CD14-positive monocyte (primary cell): ENCODE data around the gene SERPINA9. TPM values are rescaled to one million over a fixed set of nuclear protein-coding genes. Genes with fewer than 3 reads are reported as not detected.
A peak's percentile ranks its signal among the peaks of the same experiment; 100 is the strongest.

Source experiments
- DNase-seq, 3 donors: peaks; one replicate each; pipeline ENCODE4 v3.0.0-alpha.2; 2011 to 2022
- H2AFZ ChIP-seq: 2 replicates; pipeline ENCODE4 v1.6.0; 2012; ENCODE audit warnings: mild to moderate bottlenecking, low read depth, low read length, inconsistent platforms; ENCODE audit not compliant: insufficient read depth, poor library complexity, severe bottlenecking
- H3K27ac ChIP-seq, 2 donors: 1 replicate in 1 of 2; 2 replicates in 1 of 2; pipeline ENCODE4 v1.5.1; 2012 to 2013; ENCODE audit warnings: low read length in 2 of 2, control low read depth in 1 of 2, inconsistent platforms in 1 of 2, low read depth in 1 of 2, mild to moderate bottlenecking in 1 of 2
- H3K27me3 ChIP-seq, 2 donors: one replicate each; pipeline versions ENCODE4 v1.6.0 to v1.6.1; 2011 to 2013; ENCODE audit warnings: low read length in 2 of 2; ENCODE audit not compliant: control insufficient read depth in 2 of 2, insufficient read depth in 2 of 2
- H3K36me3 ChIP-seq, 2 donors: replicated peaks in 1 of 2; 1 replicate in 1 of 2; 2 replicates in 1 of 2; pipeline versions ENCODE4 v1.5.1 to v1.6.1; 2012 to 2013; ENCODE audit warnings: low read length in 2 of 2, control low read depth in 1 of 2, inconsistent platforms in 1 of 2, mild to moderate bottlenecking in 1 of 2; ENCODE audit not compliant: insufficient read depth in 2 of 2, control insufficient read depth in 1 of 2
- H3K4me1 ChIP-seq, 2 donors: 1 replicate in 1 of 2; 2 replicates in 1 of 2; pipeline versions ENCODE4 v1.5.1 to v1.6.1; 2012 to 2013; ENCODE audit warnings: low read length in 2 of 2, control low read depth in 1 of 2, inconsistent platforms in 1 of 2, mild to moderate bottlenecking in 1 of 2, moderate library complexity in 1 of 2; ENCODE audit not compliant: insufficient read depth in 2 of 2, control insufficient read depth in 1 of 2
- H3K4me2 ChIP-seq: replicated peaks from 2 replicates; pipeline ENCODE3; 2012; ENCODE audit warnings: low read length, moderate library complexity, mild to moderate bottlenecking; ENCODE audit not compliant: poor library complexity, severe bottlenecking; ENCODE audit errors: extremely low read depth
- H3K4me3 ChIP-seq, 3 experiments: fragments of 200-600 bp in 1 of 3; sonication (generic) in 1 of 3; replicated peaks in 1 of 3; 1 replicate in 2 of 3; 2 replicates in 1 of 3; pipeline ENCODE4 v1.5.1; 2011 to 2013; ENCODE audit warnings: low read length in 3 of 3, mild to moderate bottlenecking in 3 of 3, control low read depth in 2 of 3, low read depth in 2 of 3, inconsistent platforms in 1 of 3, moderate library complexity in 1 of 3
- H3K79me2 ChIP-seq: 2 replicates; pipeline ENCODE4 v1.6.0; 2012; ENCODE audit warnings: mild to moderate bottlenecking, control low read depth, inconsistent platforms, low read length, moderate library complexity; ENCODE audit not compliant: insufficient read depth
- H3K9ac ChIP-seq: 2 replicates; pipeline ENCODE4 v1.6.0; 2017; ENCODE audit warnings: low read length, mild to moderate bottlenecking; ENCODE audit not compliant: insufficient read depth, poor library complexity, severe bottlenecking
- H3K9me3 ChIP-seq, 2 donors: replicated peaks in 1 of 2; 1 replicate in 1 of 2; 2 replicates in 1 of 2; pipeline versions ENCODE4 v1.5.1 to v1.6.1; 2012 to 2013; ENCODE audit warnings: low read length in 2 of 2, control low read depth in 1 of 2; ENCODE audit not compliant: control insufficient read depth in 1 of 2, insufficient read depth in 1 of 2
- H4K20me1 ChIP-seq: 2 replicates; pipeline ENCODE4 v1.6.0; 2012; ENCODE audit warnings: mild to moderate bottlenecking, low read length, control low read depth, moderate library complexity; ENCODE audit not compliant: insufficient read depth
- H3K27ac Mint-ChIP-seq, 7 donors: one replicate each; pipeline ENCODE4 v1.8.0; 2020; ENCODE audit warnings: mild to moderate bottlenecking in 7 of 7, mixed read lengths in 7 of 7, moderate library complexity in 6 of 7, inconsistent platforms in 2 of 7
- H3K27me3 Mint-ChIP-seq, 3 donors: one replicate each; pipeline ENCODE4 v1.8.0; 2021 to 2022; ENCODE audit warnings: low read depth in 3 of 3, mild to moderate bottlenecking in 3 of 3, mixed read lengths in 3 of 3, moderate library complexity in 3 of 3, inconsistent platforms in 1 of 3
- H3K36me3 Mint-ChIP-seq, 2 donors: one replicate each; pipeline ENCODE4 v1.8.0; 2020; ENCODE audit warnings: mixed read lengths in 2 of 2, inconsistent platforms in 1 of 2, mild to moderate bottlenecking in 1 of 2
- H3K4me1 Mint-ChIP-seq: one replicate; pipeline ENCODE4 v1.8.0; 2020; ENCODE audit warnings: mild to moderate bottlenecking, mixed read lengths
- H3K4me3 Mint-ChIP-seq, 2 donors: one replicate each; pipeline ENCODE4 v1.8.0; 2020; ENCODE audit warnings: mild to moderate bottlenecking in 2 of 2, mixed read lengths in 2 of 2, moderate library complexity in 1 of 2
- H3K9me3 Mint-ChIP-seq, 7 donors: one replicate each; pipeline ENCODE4 v1.8.0; 2020 to 2022; ENCODE audit warnings: mixed read lengths in 7 of 7, mild to moderate bottlenecking in 6 of 7, moderate library complexity in 6 of 7, inconsistent platforms in 2 of 7
- CTCF ChIP-seq: fragments of 200-600 bp; IDR thresholded peaks from one replicate; pipeline ENCODE4 v1.8.0; 2022; ENCODE audit warnings: antibody characterized with exemption, mild to moderate bottlenecking
- WGBS: methylation state at CpG from one replicate; pipeline ENCODE4 v1.1.5; 2013; ENCODE audit warnings: missing lambda C conversion rate; ENCODE audit not compliant: insufficient coverage; 5-methylcytosine and 5-hydroxymethylcytosine counted together
- intact Hi-C, 2 donors: fragments of 100-400 bp; cut with micrococcal nuclease; formaldehyde crosslinking; loops; one replicate each; pipeline versions ENCODE4 v1.15.0 to v1.15.1; 2023
- polyA plus RNA-seq, 3 donors: library from polyadenylated mRNA; depleted of rRNA in 1 of 3; unstranded in 2 of 3; stranded (reverse) in 1 of 3; fragments of 300-500 nt in 2 of 3; fragments of >200 nt in 1 of 3; fragmentation: Illumina TruSeq in 2 of 3; gene quantifications; 1 replicate in 2 of 3; 2 replicates in 1 of 3; pipeline ENCODE4 v1.2.3, GENCODE V29; 2012 to 2021

The SERPINA9 gene
- polyA plus RNA-seq, 3 donors: not detected

GRCh38 chr14:94446126-94446525, 29.9 kb downstream of the SERPINA9 start:
- 73% methylated on average over 3 of the region's 4 CpGs for WGBS
- Mint-ChIP-seq H3K27me3 (peaks cover 14 to 32% (median 21%) of the 10 kb centered on the region in 3 donors), H3K27ac (no peak overlapping the region), H3K4me3 (peak overlapping the region in 1 of 2 donors; percentile 39), H3K4me1 (no peaks in the 10 kb centered on the region), H3K36me3 (no peaks in the 10 kb centered on the region), H3K9me3 (peaks cover 0 to 7% (median 3%) of the 10 kb centered on the region in 7 donors)
- intact Hi-C loops: no loop called here
- DNase-seq: no peak
- Histone ChIP-seq H3K27ac (no peak overlapping the region), H3K79me2 (no peaks in the 10 kb centered on the region), H3K9ac (no peak overlapping the region), H3K4me1 (no peaks in the 10 kb centered on the region), H3K4me3 (no peak overlapping the region), H3K4me2 (no peak overlapping the region), H3K27me3 (peaks cover 3 to 9% of the 10 kb centered on the region in 2 donors), H3K9me3 (no peaks in the 10 kb centered on the region), H3K36me3 (no peaks in the 10 kb centered on the region), H4K20me1 (no peaks in the 10 kb centered on the region), H2AFZ (no peak overlapping the region)
- no peak for TF ChIP-seq CTCF

- Mint-ChIP-seq H3K4me3 (no peak overlapping the region), H3K27ac (no peak overlapping the region), H3K9me3 (peaks cover 0 to 7% (median 3%) of the 10 kb centered on the region in 7 donors), H3K27me3 (peaks cover 6 to 23% (median 16%) of the 10 kb centered on the region in 3 donors), H3K36me3 (no peaks in the 10 kb centered on the region), H3K4me1 (no peaks in the 10 kb centered on the region)
- no peak overlapping the region for H3K4me3 ChIP-seq
- H2AFZ ChIP-seq: no peak overlapping the region
- intact Hi-C loops: no loop called here
- no peaks in the 10 kb centered on the region for H3K9me3 ChIP-seq
- H3K79me2 ChIP-seq: no peaks in the 10 kb centered on the region
- no peaks in the 10 kb centered on the region for H4K20me1 ChIP-seq
- no peaks in the 10 kb centered on the region for H3K36me3 ChIP-seq
- H3K27ac ChIP-seq: no peak overlapping the region
- no peaks in the 10 kb centered on the region for H3K4me1 ChIP-seq
- no peak overlapping the region for H3K9ac ChIP-seq
- H3K4me2 ChIP-seq: no peak overlapping the region
- DNase-seq: no peak
- peaks cover 0 to 3% of the 10 kb centered on the region in 2 donors for H3K27me3 ChIP-seq
- no peak for TF ChIP-seq CTCF
- WGBS: no CpG with 5 or more reads among the region's 1 CpG
Measured at GRCh38 chr14:94445003-94445402, 31.0 kb downstream of the SERPINA9 start.
